Activated CD8-positive, alpha-beta memory T cell treated with anti-CD3 and anti-CD28 coated beads, Interleukin-2, amount 50 U/mL, for 1 hour (primary cell): ENCODE results near the gene PELI2.

ENCODE experiments used
- DNase-seq: peaks from one replicate; pipeline ENCODE4 v3.0.0-alpha.2; 2020; ENCODE audit errors: extremely low read depth

Gene PELI2

GRCh38 chr14:56119201-56119981 lies 1.2 kb downstream of the PELI2 start:
- DNase-seq: no peak

DNA sequence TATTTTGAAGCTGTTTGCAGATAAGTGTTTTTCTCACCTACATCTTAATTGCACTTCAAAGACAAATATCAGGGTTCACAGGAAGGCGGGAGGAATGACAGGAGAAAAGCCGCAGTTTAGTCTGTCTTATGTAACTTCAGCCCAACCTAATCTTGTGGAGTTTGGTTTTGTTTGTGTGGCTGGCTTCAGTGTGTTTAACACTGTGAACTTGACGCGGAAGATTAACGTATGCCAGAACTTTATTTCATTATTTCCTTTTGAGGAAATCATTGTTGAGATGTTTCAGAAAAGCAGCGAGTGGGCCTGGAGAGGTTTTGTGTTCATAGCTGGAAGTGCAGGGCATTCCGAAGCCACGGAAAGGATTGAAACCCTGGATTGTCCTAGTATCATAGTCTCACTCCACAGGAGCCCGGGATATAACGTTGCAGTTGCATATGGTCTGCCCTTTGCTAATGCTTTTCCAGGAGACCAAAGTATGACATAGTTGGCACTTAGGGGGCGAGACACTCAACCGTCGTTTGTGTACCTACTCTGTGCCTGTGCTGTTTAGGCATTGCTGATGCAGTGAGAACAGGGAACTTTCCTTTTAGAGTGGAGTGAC lies 2.0 kb downstream of the PELI2 start:
- DNase-seq: no peak

DNA sequence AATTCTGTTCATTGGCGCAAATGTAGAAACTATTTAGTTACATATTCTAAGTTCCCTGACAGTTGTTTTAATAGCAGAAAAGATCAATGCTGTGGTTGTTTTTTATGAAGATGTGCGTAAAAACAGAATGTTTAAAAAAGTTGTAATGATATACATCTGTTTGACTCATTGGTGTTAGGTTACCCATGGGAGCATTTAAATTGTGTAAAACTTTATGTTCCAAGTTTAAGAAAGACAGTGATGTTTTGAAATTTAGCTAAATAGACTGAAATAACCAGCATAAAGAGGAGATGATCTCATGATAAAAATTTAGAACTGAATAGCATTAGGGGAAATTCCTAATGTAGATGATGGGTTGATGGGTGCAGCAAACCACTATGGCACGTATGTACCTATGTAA lies 3.6 kb downstream of the PELI2 start:
- no peak for DNase-seq

DNA sequence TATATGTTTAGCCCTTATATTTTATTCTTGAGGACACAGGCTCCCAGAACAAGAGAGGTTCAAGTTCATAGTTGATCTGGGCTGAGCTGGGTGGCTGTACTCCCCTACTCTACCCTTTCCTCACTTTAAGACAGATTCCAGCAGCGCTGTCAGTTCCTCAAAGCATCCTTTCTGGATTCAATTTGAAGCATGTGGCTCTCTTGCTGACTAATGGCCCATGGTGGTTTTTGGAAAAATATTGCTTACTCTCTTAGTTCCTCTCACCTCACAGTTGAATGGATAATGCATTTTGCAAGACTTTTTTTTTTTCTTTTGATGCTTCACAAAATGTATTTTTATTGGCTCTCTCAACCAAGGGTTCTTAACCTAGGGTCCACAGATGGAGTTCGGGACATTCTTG lies 4.1 kb downstream of the PELI2 start:
- no peak for DNase-seq

DNA sequence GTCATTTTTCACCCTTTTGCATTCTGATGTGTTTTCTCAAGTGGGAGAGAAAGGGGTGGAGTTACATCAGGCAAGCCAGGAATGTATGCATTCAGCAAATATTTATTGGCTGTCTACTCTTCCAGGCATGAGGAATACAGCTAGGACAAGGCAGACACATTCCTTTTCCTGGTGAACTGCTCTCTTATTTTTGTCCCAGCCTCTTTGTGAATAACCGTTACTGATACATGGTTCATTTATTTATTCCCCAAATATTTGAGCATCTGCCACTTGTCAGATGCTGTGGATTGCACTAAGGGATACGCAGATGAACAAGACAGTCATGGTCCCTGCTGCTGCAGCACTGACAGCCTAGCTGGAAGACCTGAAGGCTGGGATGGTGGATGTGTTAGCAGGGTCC lies 6.1 kb downstream of the PELI2 start:
- DNase-seq: no peak

- no peak for DNase-seq
Observed at GRCh38 chr14:56125772-56126636, 7.8 kb downstream of the PELI2 start.

DNA sequence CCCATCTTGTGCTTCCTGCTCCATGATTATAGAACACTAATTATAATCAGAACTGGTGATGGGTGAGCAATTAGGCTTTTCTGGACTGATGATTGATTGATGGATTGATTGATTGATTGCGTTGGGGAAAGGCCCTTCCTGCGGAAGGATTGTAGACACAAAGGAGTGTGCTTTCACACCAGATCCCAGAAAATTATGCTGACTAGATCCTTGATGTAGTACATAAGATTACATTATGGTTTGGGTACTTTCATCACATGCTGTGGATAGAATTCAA lies 8.4 kb downstream of the PELI2 start:
- no peak for DNase-seq

DNA sequence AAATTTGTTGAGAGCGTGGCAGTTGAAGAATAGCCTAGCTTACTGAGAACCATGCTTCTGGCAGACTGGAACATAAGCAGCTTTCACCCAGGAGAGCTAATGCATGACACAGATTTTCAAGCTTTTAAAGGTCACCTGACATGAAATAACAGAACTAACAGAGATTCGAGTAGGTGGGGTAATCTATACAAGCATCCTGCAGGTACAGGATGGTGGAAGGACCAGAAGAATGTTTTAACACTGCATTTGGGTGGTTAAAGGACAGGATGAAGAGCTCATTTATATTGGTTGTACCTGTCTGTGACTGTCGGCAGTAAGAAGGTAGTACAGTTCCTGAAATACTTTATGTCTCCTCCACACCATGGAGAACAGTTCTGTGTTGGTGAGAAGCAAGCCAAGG lies 8.9 kb downstream of the PELI2 start:
- DNase-seq: no peak

DNA sequence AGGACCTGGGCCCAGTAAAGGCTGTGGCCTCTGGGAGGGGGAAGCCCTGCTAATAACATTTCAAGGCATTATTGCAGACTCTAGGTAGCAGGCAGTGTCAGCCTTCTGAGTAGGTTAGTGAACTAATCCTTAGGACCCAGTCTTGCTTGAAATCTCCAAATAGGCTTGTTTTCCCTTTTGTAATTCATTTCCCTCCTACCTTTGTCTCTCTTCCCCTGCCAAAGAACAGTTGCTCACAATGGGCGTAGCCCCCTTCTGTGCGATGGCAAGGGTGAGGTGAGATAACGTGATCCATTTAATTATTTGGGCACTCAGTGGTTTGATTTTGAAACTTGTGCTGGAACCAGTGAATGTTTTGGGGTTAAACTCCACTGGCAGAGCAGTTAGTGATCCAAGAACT lies 10.9 kb downstream of the PELI2 start:
- DNase-seq: no peak

DNA sequence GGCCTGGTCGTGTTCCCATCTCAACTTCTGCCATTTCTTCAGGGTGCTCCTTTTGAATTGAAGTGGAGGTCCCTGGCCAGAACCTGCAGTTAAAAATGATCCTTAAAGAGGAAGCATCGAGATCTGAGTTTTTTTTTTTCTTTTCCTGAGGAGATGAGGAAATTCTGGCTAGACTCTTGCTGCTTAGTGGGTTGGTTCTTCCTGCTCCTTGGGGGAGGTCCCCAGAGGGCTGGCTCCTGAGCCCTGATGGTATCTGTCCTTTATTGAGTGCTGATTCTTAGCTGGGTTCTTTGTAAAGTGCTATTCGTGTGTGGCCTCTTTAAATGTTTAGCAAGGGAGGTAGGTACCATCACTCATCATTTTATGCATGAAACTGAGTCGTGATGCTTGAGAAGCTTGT lies 11.7 kb downstream of the PELI2 start:
- DNase-seq: no peak

DNA sequence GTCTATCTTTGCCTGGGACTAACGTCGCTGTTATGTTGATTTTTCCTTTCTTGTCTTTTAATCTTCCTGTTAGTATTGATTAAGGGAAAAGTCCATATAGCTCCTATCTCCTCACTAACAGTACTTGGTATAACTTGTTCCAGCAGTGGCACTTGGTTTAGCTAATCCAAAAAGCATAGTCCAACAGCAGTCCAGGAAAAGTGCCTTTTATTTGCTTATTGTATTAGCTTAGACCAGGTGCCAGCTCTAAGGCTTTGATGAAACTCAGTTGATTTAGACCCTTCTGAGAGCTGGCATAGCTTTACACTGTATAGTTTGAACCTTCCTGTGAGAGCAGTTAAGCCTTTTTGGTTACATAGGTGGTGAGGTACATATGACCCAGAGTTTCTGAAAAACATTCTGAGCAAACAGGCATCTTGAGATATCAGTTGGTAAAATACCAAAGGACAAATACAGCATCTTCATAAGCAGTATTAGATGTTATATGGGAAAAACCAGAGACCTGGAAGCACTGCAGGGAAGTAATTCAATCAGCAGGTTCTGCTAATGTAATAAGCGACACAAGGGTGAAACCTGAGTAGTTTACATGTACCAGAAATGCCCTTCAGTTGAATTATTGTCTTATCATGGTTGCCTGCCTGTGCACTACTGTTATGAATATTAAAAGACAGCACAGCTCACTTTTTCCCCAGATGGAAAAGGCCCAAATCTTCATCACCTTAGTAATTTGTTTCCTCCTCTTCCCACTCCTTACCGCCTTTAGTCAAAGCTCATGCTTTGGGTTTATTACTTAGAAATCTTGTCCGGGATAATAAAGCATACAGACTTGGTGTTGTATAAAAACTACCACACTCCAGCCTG lies 13.0 kb downstream of the PELI2 start:
- DNase-seq: no peak

DNA sequence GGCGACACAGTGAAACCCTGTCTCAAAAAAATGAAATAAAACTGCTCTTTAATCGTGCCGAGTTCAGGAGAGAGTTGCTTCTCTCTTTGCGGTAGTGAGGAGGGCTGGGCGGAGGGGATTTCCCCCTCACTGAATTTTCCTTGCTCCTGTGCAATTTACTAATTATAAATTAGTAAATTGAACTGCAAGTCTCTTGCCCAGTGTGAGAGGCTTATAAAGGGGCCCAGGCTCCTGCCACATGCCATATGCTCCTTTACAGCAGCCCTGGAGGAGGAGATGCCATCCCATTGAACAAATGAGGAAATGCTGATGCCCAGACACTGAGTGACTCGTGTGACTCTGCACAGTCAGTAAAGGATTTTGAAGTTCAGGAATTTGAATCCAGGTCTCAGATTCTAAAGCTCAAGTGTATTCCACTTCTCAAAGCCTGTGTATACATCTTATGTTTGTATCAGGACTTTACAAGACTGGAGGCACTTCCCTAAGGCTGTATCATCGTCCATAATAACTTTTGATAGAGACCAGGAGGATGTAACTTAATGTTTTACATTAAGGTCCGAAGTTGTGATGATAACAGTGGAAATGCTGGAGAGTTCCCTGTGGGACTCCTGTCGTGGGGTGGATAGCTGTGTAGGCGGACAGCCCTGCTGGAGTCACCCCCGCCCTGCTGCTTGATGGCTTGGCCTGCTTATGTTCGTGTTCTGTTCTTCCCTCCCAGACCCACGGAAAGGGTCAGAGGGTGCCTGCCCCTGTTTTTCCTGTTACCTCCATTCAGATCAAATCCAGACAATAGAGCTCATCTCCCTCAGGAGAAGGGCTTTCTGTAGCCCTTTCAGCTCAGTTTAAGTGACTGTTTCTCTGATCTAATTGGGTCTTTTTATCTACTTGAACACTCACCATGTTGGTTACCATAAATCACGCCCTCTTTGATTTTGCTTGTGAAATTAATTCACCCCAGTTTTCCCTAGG lies 13.9 kb downstream of the PELI2 start:
- DNase-seq: no peak

DNA sequence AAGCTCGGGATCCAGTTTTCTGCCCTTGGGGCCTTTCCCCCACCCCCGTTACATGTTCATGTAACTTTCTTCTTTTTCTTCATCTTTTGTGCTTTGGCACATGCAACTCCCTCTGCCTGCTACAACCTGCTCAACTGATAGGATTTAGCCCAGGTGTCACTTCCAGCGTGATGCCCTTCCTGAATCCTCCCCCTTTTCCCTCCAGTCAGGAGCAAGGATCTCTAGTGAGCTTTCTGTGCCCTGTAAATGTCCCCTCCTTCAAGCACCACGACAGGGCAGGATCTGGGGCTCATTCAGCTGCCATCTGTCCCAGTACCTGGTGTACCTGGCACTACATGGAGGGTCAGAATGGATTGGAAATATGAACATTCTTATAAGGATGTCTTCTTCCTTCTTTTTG lies 15.3 kb downstream of the PELI2 start:
- no peak for DNase-seq

- DNase-seq: no peak
Observed at GRCh38 chr14:56135001-56135400, 16.8 kb downstream of the PELI2 start.

GRCh38 chr14:56135668-56136067 lies 17.5 kb downstream of the PELI2 start:
- DNase-seq: no peak

DNA sequence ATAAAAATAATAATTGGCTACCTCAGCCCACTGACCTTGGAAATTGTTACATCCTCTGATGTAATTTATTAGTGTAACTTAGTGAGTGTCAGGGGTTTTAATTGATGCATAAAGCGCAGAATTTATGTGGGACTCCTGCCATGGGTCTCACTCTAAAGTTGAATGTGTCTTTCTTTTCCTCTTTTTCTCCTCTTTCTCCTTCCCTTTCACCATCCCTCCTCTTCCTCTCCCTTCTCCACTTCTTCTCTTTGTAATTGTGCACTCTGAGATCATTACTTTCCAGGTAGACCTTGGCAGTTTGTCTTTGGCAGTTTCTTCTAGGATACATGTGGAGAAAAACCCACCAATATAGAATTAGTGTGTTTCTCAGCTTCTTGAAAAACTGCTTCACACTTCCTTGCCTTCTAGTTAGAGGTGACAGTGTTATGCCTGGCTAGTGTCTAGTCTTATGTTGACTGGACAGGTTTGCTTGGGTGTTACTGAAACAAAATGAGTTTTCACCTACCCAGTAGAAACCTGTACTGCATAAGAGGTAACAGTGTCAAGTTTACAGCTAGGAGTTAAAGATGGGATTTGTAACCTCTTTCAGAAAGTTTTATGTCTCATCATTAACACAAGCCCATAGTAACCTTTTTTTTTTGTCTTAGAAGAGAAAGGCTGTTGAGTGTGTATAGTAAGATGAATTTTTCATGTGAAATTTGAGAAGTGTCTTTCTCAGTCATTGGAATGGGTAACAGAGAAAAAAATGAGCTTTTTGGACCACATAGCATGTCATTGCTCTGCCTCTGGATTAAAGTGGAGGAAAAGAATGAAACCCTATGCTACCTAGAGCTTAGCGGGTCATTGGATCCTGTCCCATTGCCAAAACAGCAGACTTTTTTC lies 18.6 kb downstream of the PELI2 start:
- DNase-seq: no peak

DNA sequence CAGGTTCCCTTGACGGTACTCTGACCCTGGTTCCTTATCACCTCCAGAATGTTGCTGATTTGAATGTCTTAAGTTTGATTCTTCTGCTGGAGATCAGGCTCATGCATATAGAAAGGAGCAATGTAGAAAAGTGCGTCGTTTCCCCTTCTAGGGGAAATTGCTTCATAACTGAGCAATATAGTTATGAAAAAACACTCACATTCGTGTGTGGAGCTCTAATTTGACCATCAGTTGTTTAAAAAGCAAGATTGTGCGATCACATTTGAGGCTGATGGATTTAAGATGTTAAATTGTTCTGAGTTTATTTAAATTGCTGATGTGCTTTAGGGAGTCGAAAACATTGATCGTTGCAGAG lies 19.2 kb downstream of the PELI2 start:
- no peak for DNase-seq

- no peak for DNase-seq
Observed at GRCh38 chr14:56137849-56138248, 19.6 kb downstream of the PELI2 start.

DNA sequence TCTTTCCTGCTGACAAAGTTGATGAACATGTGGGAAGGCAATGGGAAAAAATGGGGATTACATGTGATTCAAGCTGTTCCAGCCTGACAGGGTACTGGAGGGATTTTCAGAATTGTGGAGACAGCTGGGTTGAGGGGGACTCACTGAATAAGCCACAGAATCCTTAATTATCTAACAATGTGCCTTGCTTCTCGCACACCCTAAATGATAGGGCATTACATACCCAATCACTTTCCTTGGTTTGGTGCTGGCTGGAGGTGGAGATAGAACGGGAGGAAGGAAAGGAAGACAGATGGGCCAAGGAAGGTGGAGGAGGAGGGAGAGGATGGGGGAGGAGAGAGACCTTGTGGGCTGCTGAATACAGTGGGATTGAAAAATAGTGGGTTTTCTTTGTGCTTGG lies 20.7 kb downstream of the PELI2 start:
- DNase-seq: no peak

GRCh38 chr14:56142314-56142713 lies 24.1 kb downstream of the PELI2 start:
- no peak for DNase-seq
